Activated naive CD8-positive, alpha-beta T cell treated with anti-CD3 and anti-CD28 coated beads, Interleukin-2, amount 10 ng/mL, durations not matched to agents 7 days and 5 days (primary cell): Measurements from ENCODE around the gene GRIN2A. TPM values are rescaled to one million over a fixed set of nuclear protein-coding genes. Genes with fewer than 3 reads are reported as not detected.

Source experiments
- ATAC-seq: fragments of 150-1000 bp; cut with Tn5 transposase; one replicate; pipeline ENCODE4 v1.10.0; 2021; ENCODE audit warnings: low read depth, moderate library complexity
- POLR2A ChIA-PET: fragments of 350-600 bp; sonication (Branson Sonifier 250); formaldehyde crosslinking; loops from one replicate; lab custom pipeline; 2021; ENCODE audit warnings: antibody characterized with exemption; lab: Charles Lee
- DNase-seq: peaks from one replicate; pipeline ENCODE4 v3.0.0; 2021
- H3K27ac Mint-ChIP-seq: one replicate; pipeline ENCODE4 v1.8.0; 2022; ENCODE audit warnings: mild to moderate bottlenecking, mixed read lengths
- H3K27me3 Mint-ChIP-seq: one replicate; pipeline ENCODE4 v1.8.0; 2022; ENCODE audit warnings: mild to moderate bottlenecking, moderate library complexity, mixed read lengths
- H3K36me3 Mint-ChIP-seq: one replicate; pipeline ENCODE4 v1.8.0; 2021; ENCODE audit warnings: mild to moderate bottlenecking, mixed read lengths
- H3K4me1 Mint-ChIP-seq: one replicate; pipeline ENCODE4 v1.8.0; 2021; ENCODE audit warnings: mixed read lengths
- H3K4me3 Mint-ChIP-seq: one replicate; pipeline ENCODE4 v1.8.0; 2022; ENCODE audit warnings: mild to moderate bottlenecking, moderate library complexity, mixed read lengths
- H3K9me3 Mint-ChIP-seq: one replicate; pipeline ENCODE4 v1.8.0; 2021; ENCODE audit warnings: mixed read lengths
- total RNA-seq, 2 experiments: library from RNA; stranded (reverse); gene quantifications; one replicate each; pipeline ENCODE4 v1.2.3, GENCODE V29; 2021

Gene GRIN2A
- total RNA-seq, 2 experiments from 2014 or later = not detected

- H3K9me3 Mint-ChIP-seq = no peaks in the 10 kb centered on the region
- ATAC-seq = no peak
- no peaks in the 10 kb centered on the region for H3K4me1 Mint-ChIP-seq
- H3K36me3 Mint-ChIP-seq = no peaks in the 10 kb centered on the region
- no peak overlapping the region for H3K4me3 Mint-ChIP-seq
- peaks cover 4% of the 10 kb centered on the region for H3K27me3 Mint-ChIP-seq
- POLR2A ChIA-PET = no interaction called here
- no peak overlapping the region for H3K27ac Mint-ChIP-seq
- no peak for DNase-seq
Measured at GRCh38 chr16:10083301-10083700, 98.9 kb downstream of the GRIN2A start.

- ATAC-seq (no peak), DNase-seq (no peak)
- Mint-ChIP-seq H3K9me3 (no peaks in the 10 kb centered on the region), H3K27ac (no peak overlapping the region), H3K27me3 (peaks cover 4% of the 10 kb centered on the region), H3K4me1 (no peaks in the 10 kb centered on the region), H3K36me3 (no peaks in the 10 kb centered on the region), H3K4me3 (no peak overlapping the region)
- POLR2A ChIA-PET = no interaction called here
Measured at GRCh38 chr16:10081201-10081940, 100.9 kb downstream of the GRIN2A start.

GRCh38 chr16:10080051-10080772 lies 102.0 kb downstream of the GRIN2A start:
- H3K9me3 Mint-ChIP-seq = no peaks in the 10 kb centered on the region
- POLR2A ChIA-PET = no interaction called here
- no peaks in the 10 kb centered on the region for H3K36me3 Mint-ChIP-seq
- DNase-seq (no peak), ATAC-seq (no peak)
- no peak overlapping the region for H3K27ac Mint-ChIP-seq
- H3K4me3 Mint-ChIP-seq = no peak overlapping the region
- H3K4me1 Mint-ChIP-seq = no peaks in the 10 kb centered on the region
- peaks cover 4% of the 10 kb centered on the region for H3K27me3 Mint-ChIP-seq

- H3K27me3 Mint-ChIP-seq = peaks cover 4% of the 10 kb centered on the region
- H3K4me3 Mint-ChIP-seq = no peak overlapping the region
- no peak overlapping the region for H3K27ac Mint-ChIP-seq
- no peaks in the 10 kb centered on the region for H3K36me3 Mint-ChIP-seq
- H3K9me3 Mint-ChIP-seq = no peaks in the 10 kb centered on the region
- no peak for ATAC-seq
- DNase-seq = no peak
- POLR2A ChIA-PET = no interaction called here
- H3K4me1 Mint-ChIP-seq = no peaks in the 10 kb centered on the region
Measured at GRCh38 chr16:10078541-10078949, 103.7 kb downstream of the GRIN2A start.

- Mint-ChIP-seq H3K4me3 (no peak overlapping the region), H3K36me3 (no peaks in the 10 kb centered on the region), H3K27me3 (peaks cover 4% of the 10 kb centered on the region), H3K4me1 (no peaks in the 10 kb centered on the region), H3K9me3 (no peaks in the 10 kb centered on the region), H3K27ac (no peak overlapping the region)
- POLR2A ChIA-PET = no interaction called here
- DNase-seq (no peak), ATAC-seq (no peak)
Measured at GRCh38 chr16:10077861-10078260, 104.4 kb downstream of the GRIN2A start.

- no peaks in the 10 kb centered on the region for H3K4me1 Mint-ChIP-seq
- POLR2A ChIA-PET = no interaction called here
Measured at GRCh38 chr16:10076037-10076436, 106.2 kb downstream of the GRIN2A start.

GRCh38 chr16:10070591-10070990 lies 111.6 kb downstream of the GRIN2A start:
- Mint-ChIP-seq H3K4me1 (no peaks in the 10 kb centered on the region), H3K36me3 (no peaks in the 10 kb centered on the region), H3K27me3 (no peaks in the 10 kb centered on the region), H3K27ac (no peak overlapping the region), H3K4me3 (no peak overlapping the region), H3K9me3 (no peaks in the 10 kb centered on the region)
- POLR2A ChIA-PET = no interaction called here
- ATAC-seq (no peak), DNase-seq (no peak)

More at GRCh38 chr16:10076037-10076436, 106.2 kb downstream of the GRIN2A start:
- no peak for ATAC-seq
- Mint-ChIP-seq H3K9me3 (no peaks in the 10 kb centered on the region), H3K27ac (no peak overlapping the region), H3K4me3 (no peak overlapping the region), H3K36me3 (no peaks in the 10 kb centered on the region), H3K27me3 (peaks cover 4% of the 10 kb centered on the region)
- DNase-seq = no peak

- Mint-ChIP-seq H3K4me3 (no peak overlapping the region), H3K9me3 (no peaks in the 10 kb centered on the region), H3K27ac (no peak overlapping the region), H3K4me1 (no peaks in the 10 kb centered on the region), H3K36me3 (no peaks in the 10 kb centered on the region), H3K27me3 (no peaks in the 10 kb centered on the region)
- DNase-seq (no peak), ATAC-seq (no peak)
- POLR2A ChIA-PET = no interaction called here
Measured at GRCh38 chr16:10069374-10069773, 112.9 kb downstream of the GRIN2A start.

- Mint-ChIP-seq H3K9me3 (no peaks in the 10 kb centered on the region), H3K36me3 (no peaks in the 10 kb centered on the region), H3K27ac (no peak overlapping the region), H3K4me3 (no peak overlapping the region), H3K27me3 (no peaks in the 10 kb centered on the region), H3K4me1 (no peaks in the 10 kb centered on the region)
- no peak for ATAC-seq
- POLR2A ChIA-PET = no interaction called here
- DNase-seq = no peak
Measured at GRCh38 chr16:10067835-10068234, 114.4 kb downstream of the GRIN2A start.

GRCh38 chr16:10067406-10067805 lies 114.8 kb downstream of the GRIN2A start:
- H3K4me3 Mint-ChIP-seq = no peak overlapping the region
- no peaks in the 10 kb centered on the region for H3K9me3 Mint-ChIP-seq
- no peak for DNase-seq
- no peaks in the 10 kb centered on the region for H3K4me1 Mint-ChIP-seq
- POLR2A ChIA-PET = no interaction called here
- H3K36me3 Mint-ChIP-seq = no peaks in the 10 kb centered on the region
- no peak overlapping the region for H3K27ac Mint-ChIP-seq
- ATAC-seq = no peak
- no peaks in the 10 kb centered on the region for H3K27me3 Mint-ChIP-seq

GRCh38 chr16:10065019-10065418 lies 117.2 kb downstream of the GRIN2A start:
- H3K36me3 Mint-ChIP-seq = no peaks in the 10 kb centered on the region

GRCh38 chr16:10048850-10049249 lies 133.4 kb downstream of the GRIN2A start:
- Mint-ChIP-seq H3K36me3 (no peaks in the 10 kb centered on the region), H3K27ac (no peak overlapping the region), H3K4me3 (no peak overlapping the region), H3K27me3 (no peaks in the 10 kb centered on the region), H3K9me3 (peaks cover 1% of the 10 kb centered on the region), H3K4me1 (no peaks in the 10 kb centered on the region)
- ATAC-seq = no peak
- POLR2A ChIA-PET = no interaction called here
- DNase-seq = no peak

More at GRCh38 chr16:10065019-10065418, 117.2 kb downstream of the GRIN2A start:
- Mint-ChIP-seq H3K9me3 (no peaks in the 10 kb centered on the region), H3K4me3 (no peak overlapping the region), H3K4me1 (no peaks in the 10 kb centered on the region), H3K27me3 (no peaks in the 10 kb centered on the region), H3K27ac (no peak overlapping the region)
- no peak for ATAC-seq
- POLR2A ChIA-PET = no interaction called here
- DNase-seq = no peak

GRCh38 chr16:10045947-10046346 lies 136.3 kb downstream of the GRIN2A start:
- Mint-ChIP-seq H3K36me3 (no peaks in the 10 kb centered on the region), H3K4me3 (no peak overlapping the region), H3K9me3 (no peaks in the 10 kb centered on the region), H3K27ac (no peak overlapping the region), H3K27me3 (no peaks in the 10 kb centered on the region), H3K4me1 (no peaks in the 10 kb centered on the region)
- POLR2A ChIA-PET = no interaction called here
- DNase-seq (no peak), ATAC-seq (no peak)

- ATAC-seq (no peak), DNase-seq (no peak)
- Mint-ChIP-seq H3K9me3 (no peaks in the 10 kb centered on the region), H3K27ac (no peak overlapping the region), H3K27me3 (no peaks in the 10 kb centered on the region), H3K36me3 (no peaks in the 10 kb centered on the region), H3K4me1 (no peaks in the 10 kb centered on the region), H3K4me3 (no peak overlapping the region)
- POLR2A ChIA-PET = no interaction called here
Measured at GRCh38 chr16:10045291-10045775, 136.9 kb downstream of the GRIN2A start.
